Esophagus muscularis mucosa (tissue), 3 donors: Measurements from ENCODE around the gene CD22.

Source experiments
- CTCF ChIP-seq, 3 experiments: fragments of 200-600 bp in 2 of 3; fragments of 450-650 bp in 1 of 3; sonication (generic) in 2 of 3; IDR thresholded peaks; one replicate each; pipeline ENCODE4 v1.5.1; 2017 to 2019; ENCODE audit warnings: antibody characterized with exemption in 3 of 3, mild to moderate bottlenecking in 2 of 3, moderate library complexity in 1 of 3
- POLR2A ChIP-seq: fragments of 450-650 bp; IDR thresholded peaks from one replicate; pipeline ENCODE4 v1.6.1; 2017; ENCODE audit warnings: antibody characterized with exemption, moderate library complexity, mild to moderate bottlenecking, low read depth

- TF ChIP-seq POLR2A: no peak
- TF ChIP-seq CTCF (IDR thresholded peaks at IDR 0.05): no peak
These were observed 36.3 kb downstream of the CD22 start for GRCh38 chr19:35365303-35365702.
